ENCODE data around the gene IFT172.

DNA sequence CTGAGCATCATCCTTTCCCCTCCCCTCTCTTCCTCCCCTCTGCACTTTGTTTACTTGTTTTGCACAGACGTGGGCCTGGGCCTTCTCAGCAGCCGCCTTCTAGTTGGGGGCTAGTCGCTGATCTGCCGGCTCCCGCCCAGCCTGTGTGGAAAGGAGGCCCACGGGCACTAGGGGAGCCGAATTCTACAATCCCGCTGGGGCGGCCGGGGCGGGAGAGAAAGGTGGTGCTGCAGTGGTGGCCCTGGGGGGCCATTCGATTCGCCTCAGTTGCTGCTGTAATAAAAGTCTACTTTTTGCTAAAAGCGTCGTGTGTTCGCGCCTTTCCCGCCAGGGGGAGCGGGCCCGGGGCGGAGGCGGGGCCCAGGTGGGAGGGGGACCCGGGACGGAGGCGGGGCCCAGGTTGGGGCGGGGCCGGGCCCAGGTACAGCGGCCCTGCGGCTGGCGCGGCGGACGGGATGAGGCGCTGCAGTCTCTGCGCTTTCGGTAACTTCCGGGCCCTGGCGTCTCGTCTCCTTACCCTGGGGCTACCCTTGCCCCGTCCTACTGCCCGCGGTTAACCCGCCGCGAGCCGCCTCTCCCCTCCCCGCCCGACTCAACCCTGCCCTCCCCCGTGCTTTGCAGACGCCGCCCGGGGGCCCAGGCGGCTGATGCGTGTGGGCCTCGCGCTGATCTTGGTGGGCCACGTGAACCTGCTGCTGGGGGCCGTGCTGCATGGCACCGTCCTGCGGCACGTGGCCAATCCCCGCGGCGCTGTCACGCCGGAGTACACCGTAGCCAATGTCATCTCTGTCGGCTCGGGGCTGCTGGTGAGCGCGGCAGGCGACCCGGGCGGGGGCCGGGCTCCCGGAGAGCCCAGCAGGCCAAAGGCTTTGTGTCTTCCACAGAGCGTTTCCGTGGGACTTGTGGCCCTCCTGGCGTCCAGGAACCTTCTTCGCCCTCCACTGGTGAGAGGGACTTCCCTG is 47.3 kb downstream of the IFT172 start, which contains the start of gene KRTCAP3:
- TF ChIP-seq, protein P1, sequence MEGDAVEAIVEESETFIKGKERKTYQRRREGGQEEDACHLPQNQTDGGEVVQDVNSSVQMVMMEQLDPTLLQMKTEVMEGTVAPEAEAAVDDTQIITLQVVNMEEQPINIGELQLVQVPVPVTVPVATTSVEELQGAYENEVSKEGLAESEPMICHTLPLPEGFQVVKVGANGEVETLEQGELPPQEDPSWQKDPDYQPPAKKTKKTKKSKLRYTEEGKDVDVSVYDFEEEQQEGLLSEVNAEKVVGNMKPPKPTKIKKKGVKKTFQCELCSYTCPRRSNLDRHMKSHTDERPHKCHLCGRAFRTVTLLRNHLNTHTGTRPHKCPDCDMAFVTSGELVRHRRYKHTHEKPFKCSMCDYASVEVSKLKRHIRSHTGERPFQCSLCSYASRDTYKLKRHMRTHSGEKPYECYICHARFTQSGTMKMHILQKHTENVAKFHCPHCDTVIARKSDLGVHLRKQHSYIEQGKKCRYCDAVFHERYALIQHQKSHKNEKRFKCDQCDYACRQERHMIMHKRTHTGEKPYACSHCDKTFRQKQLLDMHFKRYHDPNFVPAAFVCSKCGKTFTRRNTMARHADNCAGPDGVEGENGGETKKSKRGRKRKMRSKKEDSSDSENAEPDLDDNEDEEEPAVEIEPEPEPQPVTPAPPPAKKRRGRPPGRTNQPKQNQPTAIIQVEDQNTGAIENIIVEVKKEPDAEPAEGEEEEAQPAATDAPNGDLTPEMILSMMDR (IDR thresholded peaks at IDR 0.05 in 2 of 3, conservative IDR thresholded peaks at IDR 0.05 in 1 of 3; ENCODE audit: borderline replicate concordance in 1 of 3, insufficient read depth in 1 of 3, low read depth in 2 of 3, low read length in 2 of 3), result peak; percentile 39 to 55 (median 48); a peak in 5 of 6 replicates
- TF ChIP-seq JUND (IDR thresholded peaks at IDR 0.05) (no peak; the same call in 1 of the 2 replicates), RAD21 (IDR thresholded peaks at IDR 0.05; ENCODE audit: low read depth) (peak; percentile 40), POLR2A (IDR thresholded peaks at IDR 0.05; ENCODE audit: borderline replicate concordance, extremely low read depth, insufficient read depth, insufficient read length) (peak; percentile 30), EZH2 (IDR thresholded peaks at IDR 0.05) (no peak), POLR2AphosphoS5 (IDR thresholded peaks at IDR 0.05; ENCODE audit: low read depth, low read length) (peak; percentile 92), FOSL1 (IDR thresholded peaks at IDR 0.05; ENCODE audit: low read depth) (no peak), TCF7L2 (IDR thresholded peaks at IDR 0.05; ENCODE audit: borderline replicate concordance, extremely low read depth, insufficient read depth, insufficient read length) (no peak), EZH2phosphoT487 (IDR thresholded peaks at IDR 0.05; ENCODE audit: borderline replicate concordance) (no peak), YY1 (IDR thresholded peaks at IDR 0.05; ENCODE audit: extremely low read depth, insufficient replicate concordance, low read depth, low read length) (peak; percentile 21)
- TF ChIP-seq, protein P2, sequence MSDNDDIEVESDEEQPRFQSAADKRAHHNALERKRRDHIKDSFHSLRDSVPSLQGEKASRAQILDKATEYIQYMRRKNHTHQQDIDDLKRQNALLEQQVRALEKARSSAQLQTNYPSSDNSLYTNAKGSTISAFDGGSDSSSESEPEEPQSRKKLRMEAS (IDR thresholded peaks at IDR 0.05), result peak; percentile 96

All from HCT116 (cell line).